Limb (tissue), 2 donors: ENCODE results near the gene ZNF134.

ENCODE experiments used
- DNase-seq, 2 donors: peaks; one replicate each; pipeline ENCODE4 v3.0.0-alpha.2; 2016; ENCODE audit errors: extremely low spot score in 2 of 2

The ZNF134 gene

DNA sequence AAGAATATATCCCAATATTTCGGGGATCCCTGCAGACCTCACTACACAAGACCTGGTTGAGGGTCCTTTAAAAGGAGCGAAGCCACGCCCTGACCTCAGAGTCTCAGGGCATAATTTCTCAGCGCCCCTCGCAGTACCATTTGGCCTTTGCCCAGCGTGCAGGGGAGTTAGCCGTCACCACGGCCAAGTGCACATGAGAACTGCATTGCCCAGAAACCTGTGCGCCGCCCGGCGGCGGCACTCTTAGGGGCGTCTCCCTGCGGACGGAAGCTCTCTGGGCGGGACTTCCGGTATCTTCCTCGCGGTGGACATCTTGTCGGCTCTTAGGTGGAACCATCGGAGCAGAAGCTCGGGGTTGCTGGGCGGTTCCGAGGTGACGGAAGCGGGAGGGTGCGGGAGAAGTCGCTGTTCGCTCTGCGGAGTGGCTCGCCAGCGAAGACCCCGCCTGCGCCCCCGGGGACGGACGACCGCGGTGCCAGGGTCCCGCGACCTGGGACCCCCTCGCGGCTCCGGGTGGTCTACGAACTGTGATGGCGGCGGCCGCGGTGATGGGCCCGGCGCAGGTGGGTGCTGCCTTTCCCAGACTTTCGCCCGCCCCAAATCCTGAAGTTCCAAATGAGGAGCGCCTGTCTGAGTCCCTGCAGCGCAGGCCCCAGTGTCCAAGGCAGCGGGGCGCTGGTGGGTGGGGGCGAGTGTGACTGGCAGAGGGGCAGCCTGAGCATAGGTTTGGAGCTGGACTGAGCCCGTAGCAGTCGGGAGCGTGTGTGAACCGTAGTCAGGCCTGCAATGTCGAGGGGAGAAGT, at the start of gene ZNF134:
Gene ZNF134, plus strand, starts transcription at position 302 of the 803 bp plus-strand sequence. CDS start 5,227 bp downstream, outside the sequence.
- DNase-seq: peak; percentile 93

DNA sequence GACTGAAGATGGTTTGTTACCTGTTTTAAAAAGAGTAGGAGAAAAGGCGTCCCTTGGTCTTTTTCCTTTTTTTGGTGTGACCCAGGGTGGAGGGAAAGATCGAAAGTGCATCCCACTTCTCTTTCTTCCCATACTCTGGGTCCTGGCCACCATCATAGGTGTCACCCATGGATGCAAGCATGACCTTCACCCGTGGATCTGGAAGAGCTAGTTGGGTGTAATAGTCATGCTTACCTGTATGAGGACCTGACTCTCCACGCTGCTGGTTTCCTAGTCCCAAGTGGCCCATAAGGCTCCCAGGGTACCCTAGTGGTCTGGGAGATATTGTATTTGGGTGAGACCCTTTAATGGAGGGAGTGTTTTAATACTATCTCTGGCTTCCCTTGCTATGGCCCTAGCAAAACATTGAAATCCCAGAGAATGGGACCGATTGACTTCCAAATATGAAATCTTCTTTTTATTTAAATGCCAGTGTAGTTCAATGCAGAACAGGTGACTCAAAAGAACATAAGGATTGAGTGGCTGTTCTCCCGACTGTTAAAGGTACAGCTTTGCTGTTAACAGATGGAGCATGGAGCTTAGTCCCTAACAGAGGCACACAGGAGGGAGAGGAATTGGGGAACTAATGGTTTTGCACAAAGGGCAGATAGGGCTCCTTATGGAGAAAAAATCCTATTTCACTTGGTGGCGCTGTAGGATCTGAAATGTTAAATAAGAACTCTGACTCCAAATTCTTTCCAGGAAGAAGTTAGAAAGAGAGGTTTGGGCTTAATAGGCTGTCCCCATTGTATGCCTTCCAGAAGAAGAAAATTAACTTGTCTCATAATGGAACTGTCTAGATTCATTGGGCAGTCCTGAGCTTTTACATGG, 47.4 kb upstream of the ZNF134 start:
- no peak for DNase-seq

GRCh38 chr19:57570707-57571106, 43.3 kb upstream of the ZNF134 start:
- no peak for DNase-seq

GRCh38 chr19:57572415-57572947, 41.6 kb upstream of the ZNF134 start:
- no peak for DNase-seq

DNA sequence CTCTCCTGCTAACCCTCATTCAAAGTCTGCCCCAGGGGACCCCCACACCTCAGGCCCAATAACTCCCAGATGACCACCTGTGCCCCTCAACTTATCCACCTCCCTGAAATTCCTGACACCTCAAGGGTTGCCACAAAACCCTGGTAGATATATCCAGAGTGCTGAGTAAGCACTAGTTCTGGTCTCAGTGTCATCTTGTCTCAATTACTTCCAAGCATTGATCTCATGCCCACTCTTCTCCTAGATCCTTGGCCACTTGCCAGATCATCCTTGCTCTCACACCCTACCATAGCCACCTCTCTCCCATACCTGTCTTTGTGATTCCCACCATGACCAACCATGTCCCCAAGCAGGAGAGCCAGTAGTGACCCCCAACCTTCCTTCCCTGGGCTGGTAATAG, 37.4 kb upstream of the ZNF134 start:
- no peak for DNase-seq

GRCh38 chr19:57578487-57579205, 35.4 kb upstream of the ZNF134 start, which contains the start of gene ZNF416:
TSS of gene ZNF416 (minus strand) at chr19:57578911. CDS start at chr19:57578704, 207 bp downstream.
- DNase-seq: peak; percentile 94 to 99

- DNase-seq: peak in 1 of 2 donors; percentile 32
These were observed 30.9 kb upstream of the ZNF134 start for GRCh38 chr19:57583104-57583520.

- peak; percentile 92 to 93 for DNase-seq
These were observed 30.3 kb upstream of the ZNF134 start, which contains the start of gene ZIK1 for GRCh38 chr19:57583521-57584416. TSS of gene ZIK1 (plus strand) at chr19:57584145. CDS start at chr19:57584357, 212 bp downstream.

- DNase-seq: no peak
These were observed 26.5 kb upstream of the ZNF134 start for GRCh38 chr19:57587529-57587928.

- DNase-seq: no peak
These were observed 14.7 kb upstream of the ZNF134 start for GRCh38 chr19:57599377-57599760.

- DNase-seq: peak; percentile 86 to 95
These were observed 14.2 kb upstream of the ZNF134 start, which contains the start of gene ZNF530 for GRCh38 chr19:57599761-57600383. TSS of gene ZNF530 (plus strand) at chr19:57599885. CDS start at chr19:57604346, 4,461 bp downstream.

DNA sequence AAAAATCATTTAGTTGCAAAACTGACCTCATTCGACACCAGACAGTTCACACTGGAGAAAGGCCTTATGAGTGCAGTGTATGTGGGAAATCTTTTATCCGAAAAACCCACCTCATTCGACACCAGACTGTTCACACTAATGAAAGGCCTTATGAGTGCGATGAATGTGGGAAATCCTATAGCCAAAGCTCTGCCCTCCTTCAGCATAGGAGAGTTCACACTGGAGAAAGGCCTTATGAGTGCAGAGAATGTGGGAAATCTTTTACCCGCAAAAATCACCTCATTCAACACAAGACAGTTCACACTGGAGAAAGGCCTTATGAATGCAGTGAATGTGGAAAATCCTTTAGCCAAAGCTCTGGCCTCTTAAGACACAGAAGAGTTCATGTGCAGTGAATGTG, 7.1 kb upstream of the ZNF134 start:
- DNase-seq: no peak

GRCh38 chr19:57611113-57611512, 2.9 kb upstream of the ZNF134 start:
- no peak for DNase-seq

GRCh38 chr19:57615346-57615745, 1.3 kb downstream of the ZNF134 start:
- no peak for DNase-seq

DNA sequence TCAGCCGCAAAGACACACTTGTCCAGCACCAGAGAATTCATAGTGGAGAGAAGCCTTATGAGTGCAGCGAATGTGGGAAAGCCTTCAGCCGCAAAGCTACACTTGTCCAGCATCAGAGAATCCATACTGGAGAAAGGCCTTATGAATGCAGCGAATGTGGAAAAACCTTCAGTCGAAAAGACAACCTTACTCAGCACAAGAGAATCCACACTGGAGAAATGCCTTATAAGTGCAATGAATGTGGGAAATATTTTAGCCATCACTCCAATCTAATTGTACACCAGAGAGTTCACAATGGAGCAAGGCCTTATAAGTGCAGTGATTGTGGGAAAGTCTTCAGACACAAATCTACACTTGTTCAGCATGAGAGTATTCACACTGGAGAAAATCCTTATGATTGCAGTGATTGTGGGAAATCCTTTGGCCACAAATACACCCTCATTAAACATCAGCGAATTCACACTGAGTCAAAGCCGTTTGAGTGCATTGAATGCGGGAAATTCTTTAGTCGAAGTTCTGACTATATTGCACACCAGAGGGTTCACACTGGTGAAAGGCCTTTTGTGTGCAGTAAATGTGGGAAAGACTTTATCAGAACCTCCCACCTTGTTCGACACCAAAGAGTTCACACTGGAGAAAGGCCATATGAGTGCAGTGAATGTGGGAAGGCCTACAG, 6.8 kb downstream of the ZNF134 start:
- no peak for DNase-seq

GRCh38 chr19:57623091-57623490, 9.0 kb downstream of the ZNF134 start:
- DNase-seq: no peak

GRCh38 chr19:57632987-57633831, 19.2 kb downstream of the ZNF134 start, which contains the start of gene ZNF211:
TSS of gene ZNF211 (plus strand) at chr19:57633168. CDS start at chr19:57633347, 179 bp downstream.
- DNase-seq: peak; percentile 95 to 96

DNA sequence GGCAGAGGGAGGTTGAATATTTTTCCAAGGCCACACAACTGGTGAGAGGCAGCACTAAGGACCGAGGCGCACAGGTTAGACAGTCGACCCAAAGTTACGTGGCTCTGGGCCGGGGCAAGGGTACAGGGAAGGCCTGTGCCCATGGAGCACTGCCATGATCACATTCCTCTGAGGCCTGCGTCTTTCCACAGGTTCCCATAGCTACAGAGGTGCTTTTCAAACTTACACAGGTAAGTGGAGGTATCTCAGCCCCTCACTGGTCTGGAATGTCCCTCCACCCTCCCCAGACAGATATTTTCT, 19.7 kb downstream of the ZNF134 start:
- DNase-seq: no peak
